Activated B cell treated with CpG ODN at 0.5 μM for 24 hours (primary cell): Measurements from ENCODE around the gene C6orf62. TPM values are rescaled to one million over a fixed set of nuclear protein-coding genes. Genes with fewer than 3 reads are reported as not detected.
"Not testable (repeated sequence)": the region's sequence is repeated elsewhere in the genome, so short reads cannot be mapped to it uniquely, and the experiment has no call there.

Experiments
- ATAC-seq: fragments of 200-7000 bp; cut with Tn5 transposase; one replicate; pipeline ENCODE4 v1.10.0; 2021; ENCODE audit warnings: low read depth, mild to moderate bottlenecking, moderate library complexity
- CTCF ChIA-PET: fragments of 350-600 bp; sonication (Branson Sonifier 250); formaldehyde crosslinking; loops from one replicate; lab custom pipeline; 2021; ENCODE audit warnings: antibody characterized with exemption; lab: Charles Lee
- POLR2A ChIA-PET: fragments of 350-600 bp; sonication (Branson Sonifier 250); formaldehyde crosslinking; loops from one replicate; lab custom pipeline; 2021; ENCODE audit warnings: antibody characterized with exemption; lab: Charles Lee
- DNase-seq: peaks from one replicate; pipeline ENCODE4 v3.0.0; 2022
- H3K27ac Mint-ChIP-seq: one replicate; pipeline ENCODE4 v1.8.0; 2020; ENCODE audit warnings: mixed read lengths
- H3K27me3 Mint-ChIP-seq: one replicate; pipeline ENCODE4 v1.8.0; 2021; ENCODE audit warnings: mixed read lengths
- H3K36me3 Mint-ChIP-seq: one replicate; pipeline ENCODE4 v1.8.0; 2021; ENCODE audit warnings: low read depth, mixed read lengths
- H3K4me1 Mint-ChIP-seq: one replicate; pipeline ENCODE4 v1.8.0; 2021; ENCODE audit warnings: mixed read lengths
- H3K4me3 Mint-ChIP-seq: one replicate; pipeline ENCODE4 v1.8.0; 2020; ENCODE audit warnings: mild to moderate bottlenecking, mixed read lengths
- H3K9me3 Mint-ChIP-seq: one replicate; pipeline ENCODE4 v1.8.0; 2020; ENCODE audit warnings: mixed read lengths
- intact Hi-C: fragments of 100-400 bp; cut with micrococcal nuclease; formaldehyde crosslinking; loops from one replicate; pipeline ENCODE4 v1.15.1; 2024
- total RNA-seq: library from RNA; stranded (reverse); gene quantifications from 2 replicates; pipeline ENCODE4 v1.2.3, GENCODE V29; 2022
- TF ChIP-seq, protein P1 (sequence below): fragments of 200-600 bp; IDR thresholded peaks from one replicate; pipeline ENCODE4 v1.8.0; 2022; ENCODE audit warnings: antibody characterized with exemption, mild to moderate bottlenecking

Gene C6orf62
- total RNA-seq, 1 donor from 2014 or later = 135 TPM

DNA sequence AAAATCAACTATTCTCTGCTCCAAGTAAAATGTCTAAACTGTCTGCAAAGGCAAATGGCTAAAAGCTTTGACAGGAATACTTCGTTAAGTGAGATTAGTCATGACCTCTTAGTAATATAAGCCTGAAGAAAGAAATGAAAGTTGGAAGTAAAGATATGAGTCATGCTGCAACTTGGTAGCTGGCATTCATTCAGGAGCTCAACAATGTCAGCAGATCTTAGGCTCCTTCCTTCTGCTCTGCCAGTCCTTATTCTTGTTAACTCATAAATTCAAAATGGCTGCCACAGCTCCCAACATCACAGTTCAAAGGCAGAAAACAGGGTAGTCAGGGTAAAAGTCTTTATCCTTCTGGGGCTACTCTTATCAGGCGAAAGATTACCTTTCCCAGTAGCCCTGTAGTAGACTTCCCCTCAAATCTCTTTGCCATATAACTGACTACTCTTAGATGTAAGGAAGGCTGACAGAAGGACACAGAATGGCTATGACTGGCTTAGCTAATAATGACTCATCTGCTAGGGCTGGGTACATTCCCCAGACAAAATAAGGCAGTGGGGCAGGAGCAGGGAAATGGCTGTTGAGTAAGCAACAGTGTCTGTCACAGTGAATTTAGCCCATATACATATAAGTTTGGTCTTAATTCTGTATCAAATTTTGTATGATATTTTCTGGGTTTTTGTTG lies 24.4 kb upstream of the C6orf62 start:
- intact Hi-C loops = loop anchor here (1.0 kb wide), 1 partner anchor 22 kb away; no protein-coding TSS in a partner anchor
- peak overlapping the region; percentile 85 for H3K27ac Mint-ChIP-seq
- POLR2A ChIA-PET = interaction anchor here (0.8 to 3.0 kb wide), 6 partner anchors 10 to 1380 kb away, joined by 3 to 40 read pairs (median 4); partner anchors contain the start of genes ACOT13, C6orf62 and TDP2

DNA sequence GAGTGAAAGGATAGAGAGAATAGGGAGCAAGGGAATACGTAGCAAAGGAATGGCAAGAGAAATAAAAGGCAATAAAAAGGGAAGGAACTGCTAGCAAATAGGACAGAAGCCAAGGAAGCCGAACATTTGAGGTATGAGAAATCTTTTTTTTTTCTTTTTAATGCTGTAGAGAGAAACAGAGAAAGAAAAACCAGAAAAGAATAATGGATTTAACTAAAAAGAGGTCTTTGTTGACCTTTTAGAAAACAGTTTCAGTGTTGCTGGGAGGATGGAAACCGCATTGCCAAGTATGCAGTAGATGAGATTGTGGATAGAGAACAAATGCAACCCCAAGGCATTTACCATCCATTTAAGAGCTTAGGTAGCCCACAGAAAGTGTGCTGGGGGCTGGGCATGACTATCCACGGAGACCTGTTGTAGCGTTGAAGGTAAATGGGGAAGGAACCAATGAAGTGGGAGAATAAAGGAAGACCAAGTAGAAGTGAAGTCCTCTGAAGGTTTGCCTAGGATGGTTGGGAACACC lies 23.3 kb upstream of the C6orf62 start:
- CTCF ChIA-PET = no interaction called here

More for the DNA sequence above, 24.4 kb upstream of the C6orf62 start:
- Mint-ChIP-seq H3K9me3 (no peaks in the 10 kb centered on the region), H3K27me3 (no peaks in the 10 kb centered on the region), H3K36me3 (no peaks in the 10 kb centered on the region), H3K4me3 (peak overlapping the region; percentile 55), H3K4me1 (peaks cover 31% of the 10 kb centered on the region)
- CTCF ChIA-PET = interaction anchor here (1.0 to 1.1 kb wide), 2 partner anchors 163 to 222 kb away, joined by 4 read pairs; no protein-coding TSS in a partner anchor
- TF ChIP-seq, protein P1, sequence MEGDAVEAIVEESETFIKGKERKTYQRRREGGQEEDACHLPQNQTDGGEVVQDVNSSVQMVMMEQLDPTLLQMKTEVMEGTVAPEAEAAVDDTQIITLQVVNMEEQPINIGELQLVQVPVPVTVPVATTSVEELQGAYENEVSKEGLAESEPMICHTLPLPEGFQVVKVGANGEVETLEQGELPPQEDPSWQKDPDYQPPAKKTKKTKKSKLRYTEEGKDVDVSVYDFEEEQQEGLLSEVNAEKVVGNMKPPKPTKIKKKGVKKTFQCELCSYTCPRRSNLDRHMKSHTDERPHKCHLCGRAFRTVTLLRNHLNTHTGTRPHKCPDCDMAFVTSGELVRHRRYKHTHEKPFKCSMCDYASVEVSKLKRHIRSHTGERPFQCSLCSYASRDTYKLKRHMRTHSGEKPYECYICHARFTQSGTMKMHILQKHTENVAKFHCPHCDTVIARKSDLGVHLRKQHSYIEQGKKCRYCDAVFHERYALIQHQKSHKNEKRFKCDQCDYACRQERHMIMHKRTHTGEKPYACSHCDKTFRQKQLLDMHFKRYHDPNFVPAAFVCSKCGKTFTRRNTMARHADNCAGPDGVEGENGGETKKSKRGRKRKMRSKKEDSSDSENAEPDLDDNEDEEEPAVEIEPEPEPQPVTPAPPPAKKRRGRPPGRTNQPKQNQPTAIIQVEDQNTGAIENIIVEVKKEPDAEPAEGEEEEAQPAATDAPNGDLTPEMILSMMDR = no peak
- ATAC-seq (peak; percentile 78), DNase-seq (no peak)

DNA sequence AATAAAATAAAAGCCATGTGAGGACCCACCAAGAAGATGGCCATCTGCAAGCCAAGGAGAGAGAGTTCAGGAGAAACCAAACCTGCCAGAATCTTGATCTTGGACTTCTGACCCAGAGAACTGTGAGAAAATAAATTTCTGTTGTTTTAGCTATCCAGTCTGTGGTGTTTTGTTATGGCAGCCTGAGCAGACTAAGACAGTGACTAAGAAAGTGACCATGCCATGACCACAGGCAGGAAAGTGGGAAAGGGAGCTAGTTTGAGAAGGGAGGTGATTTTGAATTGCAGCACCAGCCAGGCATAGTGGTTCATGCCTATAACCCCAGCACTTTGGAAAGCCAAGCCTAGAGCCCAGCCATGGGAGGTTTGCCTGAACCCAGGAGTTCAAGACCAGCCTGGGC lies 21.9 kb upstream of the C6orf62 start:
- Mint-ChIP-seq H3K4me3 (no peak overlapping the region), H3K27me3 (no peaks in the 10 kb centered on the region), H3K27ac (no peak overlapping the region), H3K36me3 (no peaks in the 10 kb centered on the region), H3K4me1 (peaks cover 31% of the 10 kb centered on the region), H3K9me3 (no peaks in the 10 kb centered on the region)
- intact Hi-C loops = no loop called here
- TF ChIP-seq, protein P1 = no peak
- ATAC-seq = no peak
- POLR2A ChIA-PET = no interaction called here
- no peak for DNase-seq
- CTCF ChIA-PET = no interaction called here

More for the DNA sequence above, 23.3 kb upstream of the C6orf62 start:
- Mint-ChIP-seq H3K4me1 (peaks cover 31% of the 10 kb centered on the region), H3K27me3 (no peaks in the 10 kb centered on the region), H3K36me3 (no peaks in the 10 kb centered on the region), H3K27ac (peak overlapping the region; percentile 19), H3K9me3 (no peaks in the 10 kb centered on the region), H3K4me3 (no peak overlapping the region)
- intact Hi-C loops = no loop called here
- TF ChIP-seq, protein P1 = no peak
- DNase-seq (no peak), ATAC-seq (no peak)
- POLR2A ChIA-PET = interaction anchor here (1.9 to 3.0 kb wide), 2 partner anchors 21 to 23 kb away, joined by 32 to 40 read pairs; partner anchors contain the start of gene C6orf62

DNA sequence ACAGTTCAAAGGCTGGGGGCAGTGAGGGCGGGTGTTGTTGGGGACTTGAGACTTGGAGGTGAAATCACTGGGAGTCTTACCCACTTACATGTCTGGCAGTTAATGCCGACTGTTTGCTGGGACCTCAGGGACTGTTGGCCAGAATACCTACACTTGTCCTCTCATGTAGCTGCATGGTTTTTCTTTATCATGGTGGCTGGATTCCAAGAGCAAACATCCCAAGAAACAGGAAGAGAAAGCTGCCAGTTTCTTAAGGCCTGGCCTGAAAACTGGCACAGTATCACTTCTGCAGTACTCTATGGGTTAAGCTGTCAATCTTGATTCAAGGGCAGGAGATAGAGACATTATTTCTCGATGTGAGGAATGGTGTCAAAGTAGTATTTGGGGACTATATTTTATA lies 19.8 kb upstream of the C6orf62 start:
- intact Hi-C loops = no loop called here
- no peak overlapping the region for H3K4me3 Mint-ChIP-seq
- no peaks in the 10 kb centered on the region for H3K27me3 Mint-ChIP-seq
- no peak overlapping the region for H3K27ac Mint-ChIP-seq
- TF ChIP-seq, protein P1 = no peak
- ChIA-PET POLR2A (interaction anchor here (1.5 to 2.0 kb wide), 2 partner anchors 17 to 19 kb away, joined by 6 to 10 read pairs; no protein-coding TSS in a partner anchor), CTCF (interaction anchor here (1.3 kb wide), 1 partner anchor 157 kb away, joined by 3 read pairs; no protein-coding TSS in a partner anchor)
- ATAC-seq (no peak), DNase-seq (no peak)
- H3K4me1 Mint-ChIP-seq = peaks cover 15% of the 10 kb centered on the region
- H3K9me3 Mint-ChIP-seq = no peaks in the 10 kb centered on the region
- H3K36me3 Mint-ChIP-seq = no peaks in the 10 kb centered on the region

DNA sequence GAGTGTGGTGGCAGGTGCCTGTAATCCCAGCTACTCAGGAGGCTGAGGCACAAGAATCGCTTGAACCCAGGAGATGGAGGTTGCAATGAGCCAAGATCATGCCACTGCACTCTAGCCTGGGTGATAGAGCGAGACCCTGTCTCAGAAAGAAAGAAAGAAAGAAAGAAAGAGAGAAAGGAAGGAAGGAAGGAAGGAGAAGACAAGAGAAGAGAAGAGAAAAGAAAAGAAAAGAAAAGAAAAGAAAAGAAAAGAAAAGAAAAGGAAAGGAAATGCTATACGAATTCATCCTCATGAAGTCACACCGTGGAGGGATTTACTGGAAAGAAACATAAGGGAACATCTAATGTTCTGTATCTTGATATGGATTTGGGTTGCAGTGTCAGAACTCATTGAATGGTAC lies 15.8 kb upstream of the C6orf62 start:
- ATAC-seq, H3K27ac Mint-ChIP-seq, H3K27me3 Mint-ChIP-seq, H3K36me3 Mint-ChIP-seq, DNase-seq, H3K4me1 Mint-ChIP-seq, intact Hi-C loops, CTCF ChIA-PET, H3K4me3 Mint-ChIP-seq: not testable (repeated sequence)
- POLR2A ChIA-PET = interaction anchor here (0.6 kb wide), 1 partner anchor 27 kb away, joined by 4 read pairs; no protein-coding TSS in a partner anchor
- peaks cover 17% of the 10 kb centered on the region for H3K9me3 Mint-ChIP-seq
